Activated CD4-positive, alpha-beta T cell treated with anti-CD3 and anti-CD28 coated beads for 36 hours (primary cell): ENCODE measurements around the gene RBP4. TPM values are rescaled to one million over a fixed set of nuclear protein-coding genes. Genes with fewer than 3 reads are reported as not detected.

Source experiments
- ATAC-seq: fragments of 200-7000 bp; cut with Tn5 transposase; one replicate; pipeline ENCODE4 v1.10.0; 2021; ENCODE audit warnings: mild to moderate bottlenecking, moderate library complexity
- CTCF ChIA-PET: fragments of 350-600 bp; sonication (Branson Sonifier 250); formaldehyde crosslinking; loops from one replicate; lab custom pipeline; 2021; ENCODE audit warnings: antibody characterized with exemption; lab: Charles Lee
- POLR2A ChIA-PET: fragments of 350-600 bp; sonication (Branson Sonifier 250); formaldehyde crosslinking; loops from one replicate; lab custom pipeline; 2021; ENCODE audit warnings: antibody characterized with exemption, inconsistent platforms; lab: Charles Lee
- DNase-seq: peaks from one replicate; pipeline ENCODE4 v3.0.0-alpha.2; 2020
- H3K27ac Mint-ChIP-seq: one replicate; pipeline ENCODE4 v1.8.0; 2021; ENCODE audit warnings: mixed read lengths
- H3K27me3 Mint-ChIP-seq: one replicate; pipeline ENCODE4 v1.8.0; 2021; ENCODE audit warnings: mixed read lengths
- H3K36me3 Mint-ChIP-seq: one replicate; pipeline ENCODE4 v1.8.0; 2021; ENCODE audit warnings: low read depth, mixed read lengths
- H3K4me1 Mint-ChIP-seq: one replicate; pipeline ENCODE4 v1.8.0; 2021; ENCODE audit warnings: mixed read lengths
- H3K4me3 Mint-ChIP-seq: one replicate; pipeline ENCODE4 v1.8.0; 2021; ENCODE audit warnings: mild to moderate bottlenecking, moderate library complexity, mixed read lengths
- H3K9me3 Mint-ChIP-seq: one replicate; pipeline ENCODE4 v1.8.0; 2021; ENCODE audit warnings: low read depth, mixed read lengths
- intact Hi-C, 2 experiments: fragments of 100-400 bp; cut with DNase I in 1 of 2; cut with micrococcal nuclease in 1 of 2; formaldehyde crosslinking; loops; one replicate each; pipeline versions ENCODE4 v1.14.2 to v1.15.1; 2022 to 2024; cut with DNase I, micrococcal nuclease
- total RNA-seq, 2 experiments: library from RNA; stranded (reverse); gene quantifications; one replicate each; pipeline ENCODE4 v1.2.3, GENCODE V29; 2021

RBP4 gene
- total RNA-seq, 2 experiments from 2014 or later = not detected

DNA sequence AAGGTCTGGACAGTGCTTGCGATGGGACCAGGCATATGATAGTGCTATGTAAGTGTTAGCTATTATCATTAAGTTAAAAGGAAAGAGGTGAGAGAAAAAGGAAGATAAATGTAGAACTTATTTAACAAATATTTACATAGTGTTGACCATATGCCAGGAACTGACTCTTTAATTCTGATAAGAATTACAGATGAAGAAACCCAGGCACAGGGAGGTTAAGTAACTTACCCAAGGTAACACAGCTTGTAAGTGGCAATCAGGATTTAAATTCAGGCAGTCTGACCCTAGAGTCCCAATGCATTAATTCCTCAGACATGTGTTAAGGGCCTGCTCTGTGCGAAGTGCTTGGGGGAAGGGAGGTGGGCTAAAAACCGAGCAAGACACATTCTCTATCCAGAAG, 23.5 kb downstream of the RBP4 start:
- intact Hi-C loops = no loop called here
- DNase-seq (no peak), ATAC-seq (no peak)
- H3K9me3 Mint-ChIP-seq = peaks cover 8% of the 10 kb centered on the region
- H3K36me3 Mint-ChIP-seq = no peaks in the 10 kb centered on the region
- ChIA-PET CTCF (no interaction called here), POLR2A (no interaction called here)
- no peak overlapping the region for H3K27ac Mint-ChIP-seq
- no peak overlapping the region for H3K4me3 Mint-ChIP-seq
- peaks cover 5% of the 10 kb centered on the region for H3K4me1 Mint-ChIP-seq
- H3K27me3 Mint-ChIP-seq = peaks cover 27% of the 10 kb centered on the region

- peaks cover 5% of the 10 kb centered on the region for H3K4me1 Mint-ChIP-seq
- peaks cover 8% of the 10 kb centered on the region for H3K9me3 Mint-ChIP-seq
- ChIA-PET CTCF (interaction anchor here (1.0 kb wide), 1 partner anchor 22 kb away, joined by 3 read pairs; no protein-coding TSS in a partner anchor), POLR2A (no interaction called here)
- ATAC-seq (no peak), DNase-seq (no peak)
- peaks cover 31% of the 10 kb centered on the region for H3K27me3 Mint-ChIP-seq
- H3K27ac Mint-ChIP-seq = no peak overlapping the region
- intact Hi-C loops = no loop called here
- H3K4me3 Mint-ChIP-seq = no peak overlapping the region
- H3K36me3 Mint-ChIP-seq = no peaks in the 10 kb centered on the region
Measured at GRCh38 chr10:93576888-93577287, 24.1 kb downstream of the RBP4 start.

GRCh38 chr10:93573924-93574323, 27.1 kb downstream of the RBP4 start:
- Mint-ChIP-seq H3K27me3 (peaks cover 31% of the 10 kb centered on the region), H3K4me3 (no peak overlapping the region), H3K9me3 (no peaks in the 10 kb centered on the region), H3K27ac (no peak overlapping the region), H3K4me1 (peaks cover 5% of the 10 kb centered on the region), H3K36me3 (no peaks in the 10 kb centered on the region)
- ChIA-PET CTCF (no interaction called here), POLR2A (no interaction called here)
- intact Hi-C loops = no loop called here
- no peak for DNase-seq
- ATAC-seq = no peak

- ChIA-PET CTCF (no interaction called here), POLR2A (no interaction called here)
- ATAC-seq (no peak), DNase-seq (no peak)
- H3K4me3 Mint-ChIP-seq = no peak overlapping the region
- H3K4me1 Mint-ChIP-seq = peaks cover 5% of the 10 kb centered on the region
- H3K9me3 Mint-ChIP-seq = no peaks in the 10 kb centered on the region
- no peak overlapping the region for H3K27ac Mint-ChIP-seq
- H3K36me3 Mint-ChIP-seq = no peaks in the 10 kb centered on the region
- peaks cover 33% of the 10 kb centered on the region for H3K27me3 Mint-ChIP-seq
- intact Hi-C loops = no loop called here
Measured at GRCh38 chr10:93573051-93573909, 27.8 kb downstream of the RBP4 start.

- no peak overlapping the region for H3K4me3 Mint-ChIP-seq
- intact Hi-C loops = no loop called here
- no peak for DNase-seq
- no peak overlapping the region for H3K27ac Mint-ChIP-seq
- peaks cover 5% of the 10 kb centered on the region for H3K4me1 Mint-ChIP-seq
- POLR2A ChIA-PET = no interaction called here
- no peaks in the 10 kb centered on the region for H3K36me3 Mint-ChIP-seq
- ATAC-seq = no peak
- no peaks in the 10 kb centered on the region for H3K9me3 Mint-ChIP-seq
- peaks cover 36% of the 10 kb centered on the region for H3K27me3 Mint-ChIP-seq
- CTCF ChIA-PET = no interaction called here
Measured at GRCh38 chr10:93572606-93573005, 28.4 kb downstream of the RBP4 start.

- Mint-ChIP-seq H3K36me3 (no peaks in the 10 kb centered on the region), H3K9me3 (no peaks in the 10 kb centered on the region), H3K27ac (no peak overlapping the region), H3K4me3 (no peak overlapping the region), H3K27me3 (peaks cover 44% of the 10 kb centered on the region), H3K4me1 (peaks cover 5% of the 10 kb centered on the region)
- intact Hi-C loops = no loop called here
- DNase-seq (no peak), ATAC-seq (no peak)
- ChIA-PET POLR2A (no interaction called here), CTCF (no interaction called here)
Measured at GRCh38 chr10:93570383-93570782, 30.7 kb downstream of the RBP4 start.

DNA sequence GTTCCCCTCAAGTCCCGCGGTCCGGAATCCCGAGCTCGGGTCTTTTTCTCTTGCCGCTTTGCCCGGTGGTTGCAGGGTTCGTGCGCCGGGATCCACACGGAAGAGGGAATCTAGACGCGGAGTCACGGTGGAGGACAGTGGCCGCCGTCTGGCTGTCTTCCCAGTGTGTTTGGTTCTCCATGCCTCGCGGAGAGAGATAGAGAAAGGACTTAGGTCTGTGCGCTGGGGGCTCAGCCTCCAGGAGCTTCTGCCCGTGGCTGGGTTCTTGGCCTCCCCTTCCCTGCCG, 33.0 kb downstream of the RBP4 start:
- Mint-ChIP-seq H3K27me3 (peaks cover 48% of the 10 kb centered on the region), H3K4me1 (no peaks in the 10 kb centered on the region), H3K9me3 (no peaks in the 10 kb centered on the region), H3K36me3 (no peaks in the 10 kb centered on the region), H3K27ac (no peak overlapping the region), H3K4me3 (no peak overlapping the region)
- CTCF ChIA-PET = interaction anchor here (0.9 kb wide), 1 partner anchor 16 kb away, joined by 3 read pairs; no protein-coding TSS in a partner anchor
- DNase-seq = no peak
- intact Hi-C loops = no loop called here
- ATAC-seq = no peak
- POLR2A ChIA-PET = no interaction called here

GRCh38 chr10:93567277-93568104, 33.5 kb downstream of the RBP4 start:
- H3K9me3 Mint-ChIP-seq = no peaks in the 10 kb centered on the region
- intact Hi-C loops = no loop called here
- H3K36me3 Mint-ChIP-seq = no peaks in the 10 kb centered on the region
- ATAC-seq = no peak
- no peak overlapping the region for H3K27ac Mint-ChIP-seq
- no peak overlapping the region for H3K4me3 Mint-ChIP-seq
- no peak for DNase-seq
- ChIA-PET CTCF (no interaction called here), POLR2A (no interaction called here)
- peaks cover 46% of the 10 kb centered on the region for H3K27me3 Mint-ChIP-seq
- H3K4me1 Mint-ChIP-seq = no peaks in the 10 kb centered on the region

DNA sequence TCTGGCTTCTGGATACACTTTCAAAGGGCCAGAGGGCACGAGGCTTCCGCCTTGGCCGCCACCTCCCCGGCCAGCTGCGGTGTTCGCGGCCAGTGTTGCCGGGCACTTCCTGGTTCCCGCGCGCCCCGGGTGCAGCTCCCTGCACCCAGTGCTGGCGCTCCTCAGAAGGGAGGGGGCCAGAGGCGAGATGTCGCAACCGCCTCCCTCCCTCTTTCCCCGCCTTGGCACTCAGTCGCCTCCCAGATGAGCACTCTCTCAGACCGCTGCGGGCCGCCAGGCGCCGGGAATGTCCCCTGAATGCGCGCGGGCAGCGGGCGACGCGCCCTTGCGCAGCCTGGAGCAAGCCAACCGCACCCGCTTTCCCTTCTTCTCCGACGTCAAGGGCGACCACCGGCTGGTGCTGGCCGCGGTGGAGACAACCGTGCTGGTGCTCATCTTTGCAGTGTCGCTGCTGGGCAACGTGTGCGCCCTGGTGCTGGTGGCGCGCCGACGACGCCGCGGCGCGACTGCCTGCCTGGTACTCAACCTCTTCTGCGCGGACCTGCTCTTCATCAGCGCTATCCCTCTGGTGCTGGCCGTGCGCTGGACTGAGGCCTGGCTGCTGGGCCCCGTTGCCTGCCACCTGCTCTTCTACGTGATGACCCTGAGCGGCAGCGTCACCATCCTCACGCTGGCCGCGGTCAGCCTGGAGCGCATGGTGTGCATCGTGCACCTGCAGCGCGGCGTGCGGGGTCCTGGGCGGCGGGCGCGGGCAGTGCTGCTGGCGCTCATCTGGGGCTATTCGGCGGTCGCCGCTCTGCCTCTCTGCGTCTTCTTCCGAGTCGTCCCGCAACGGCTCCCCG, 34.4 kb downstream of the RBP4 start, which contains the start of gene FFAR4:
TSS of gene FFAR4 (plus strand) at position 231 of the 842 bp plus-strand sequence. CDS start at position 287, 56 bp downstream.
- CTCF ChIA-PET = interaction anchor here (0.5 kb wide), 1 partner anchor 29 kb away, joined by 5 read pairs; no protein-coding TSS in a partner anchor
- H3K27me3 Mint-ChIP-seq = peaks cover 41% of the 10 kb centered on the region
- intact Hi-C loops = no loop called here
- H3K4me3 Mint-ChIP-seq = no peak within 1 kb of the TSS
- no peak within 1 kb of the TSS for H3K27ac Mint-ChIP-seq
- POLR2A ChIA-PET = no interaction called here
- no peaks in the 10 kb centered on the region for H3K4me1 Mint-ChIP-seq
- no peaks in the 10 kb centered on the region for H3K9me3 Mint-ChIP-seq
- no peaks in the 10 kb centered on the region for H3K36me3 Mint-ChIP-seq
- no peak for ATAC-seq
- no peak for DNase-seq

DNA sequence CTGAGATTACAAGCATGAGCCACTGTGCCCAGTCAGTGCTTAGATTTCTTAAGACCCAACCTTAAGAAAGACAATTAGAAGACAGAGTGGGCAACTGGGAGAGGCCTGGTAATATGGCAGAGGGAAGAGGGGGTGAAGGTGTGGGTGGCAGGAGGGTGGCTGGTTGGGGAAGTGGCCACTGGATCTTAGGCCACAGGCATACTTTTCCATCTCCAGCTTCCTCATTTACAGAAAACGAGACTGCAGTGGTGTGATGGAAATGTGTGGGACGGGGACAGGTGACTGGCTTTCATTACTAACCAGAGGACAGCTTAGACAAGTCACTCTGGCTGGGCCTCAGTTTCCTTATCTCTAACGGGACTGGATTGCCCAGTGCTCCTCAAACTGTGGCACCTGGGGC, 35.6 kb downstream of the RBP4 start:
- H3K4me1 Mint-ChIP-seq = no peaks in the 10 kb centered on the region
- ATAC-seq = no peak
- DNase-seq = no peak
- intact Hi-C loops = no loop called here
- H3K9me3 Mint-ChIP-seq = no peaks in the 10 kb centered on the region
- H3K36me3 Mint-ChIP-seq = no peaks in the 10 kb centered on the region
- POLR2A ChIA-PET = no interaction called here
- no peak overlapping the region for H3K27ac Mint-ChIP-seq
- H3K4me3 Mint-ChIP-seq = no peak overlapping the region
- H3K27me3 Mint-ChIP-seq = peaks cover 43% of the 10 kb centered on the region
- CTCF ChIA-PET = interaction anchor here (0.6 kb wide), 1 partner anchor 78 kb away, joined by 3 read pairs; no protein-coding TSS in a partner anchor

- Mint-ChIP-seq H3K4me1 (no peaks in the 10 kb centered on the region), H3K4me3 (no peak overlapping the region), H3K36me3 (no peaks in the 10 kb centered on the region), H3K27ac (no peak overlapping the region), H3K27me3 (peaks cover 21% of the 10 kb centered on the region), H3K9me3 (no peaks in the 10 kb centered on the region)
- DNase-seq = no peak
- ChIA-PET CTCF (interaction anchor here (0.5 to 0.7 kb wide), 2 partner anchors 17 to 203 kb away, joined by 3 read pairs; no protein-coding TSS in a partner anchor), POLR2A (no interaction called here)
- ATAC-seq = no peak
- intact Hi-C loops = no loop called here
Measured at GRCh38 chr10:93560541-93560940, 40.5 kb downstream of the RBP4 start.
